Ovary (tissue), 3 donors: ENCODE data around the gene ID3.
"Not testable (repeated sequence)": the region's sequence is repeated elsewhere in the genome, so short reads cannot be mapped to it uniquely, and the experiment has no call there.

ENCODE experiments used
- CTCF ChIP-seq, 3 donors: fragments of 450-650 bp in 2 of 3; fragments of 200-600 bp in 1 of 3; IDR thresholded peaks; one replicate each; pipeline versions ENCODE4 v1.5.1 to v1.8.0; 2016 to 2022; ENCODE audit warnings: antibody characterized with exemption in 3 of 3, mild to moderate bottlenecking in 1 of 3
- POLR2A ChIP-seq: fragments of 450-650 bp; IDR thresholded peaks from one replicate; pipeline ENCODE4 v1.6.1; 2017; ENCODE audit warnings: antibody characterized with exemption, mild to moderate bottlenecking, moderate library complexity
- donor health status: DM: no; HTN: no; CAD: no.

- TF ChIP-seq POLR2A; CTCF (IDR thresholded peaks at IDR 0.05): not testable (repeated sequence)
These were observed 24.4 kb upstream of the ID3 start for GRCh38 chr1:23583727-23584126.
